ENCODE measurements around the gene PDIA4. TPM values are rescaled to one million over a fixed set of nuclear protein-coding genes. Genes with fewer than 3 reads are reported as not detected.
A peak's percentile ranks its signal among the peaks of the same experiment; 100 is the strongest.

PDIA4 gene
- total RNA-seq, 1 donor from 2014 or later, result 307 TPM

DNA sequence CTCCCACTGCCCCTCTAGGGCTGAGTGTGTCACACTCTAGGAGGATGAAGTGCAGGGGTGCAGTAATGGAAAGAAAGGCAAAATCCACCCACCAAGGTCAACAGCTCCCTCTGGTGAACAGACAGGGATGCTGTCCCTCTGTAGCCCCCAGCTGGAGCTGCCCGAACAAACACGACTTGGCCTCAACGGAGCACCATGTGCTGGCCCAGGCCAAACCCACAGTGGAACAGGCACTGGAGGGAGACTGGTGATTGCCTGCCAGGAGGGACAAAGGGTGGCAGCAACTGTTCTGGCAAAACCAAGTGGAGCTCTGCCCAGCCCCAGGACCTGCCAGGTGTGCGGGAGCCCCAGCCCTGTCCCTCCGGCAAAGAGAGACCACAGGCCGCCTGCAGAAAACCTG is 20.7 kb downstream of the PDIA4 start:
- no peak overlapping the region for H3K4me3 ChIP-seq (ENCODE audit: low read depth, low read length)
- no peak for DNase-seq (ENCODE audit: low read depth)
- TF ChIP-seq, protein P1, sequence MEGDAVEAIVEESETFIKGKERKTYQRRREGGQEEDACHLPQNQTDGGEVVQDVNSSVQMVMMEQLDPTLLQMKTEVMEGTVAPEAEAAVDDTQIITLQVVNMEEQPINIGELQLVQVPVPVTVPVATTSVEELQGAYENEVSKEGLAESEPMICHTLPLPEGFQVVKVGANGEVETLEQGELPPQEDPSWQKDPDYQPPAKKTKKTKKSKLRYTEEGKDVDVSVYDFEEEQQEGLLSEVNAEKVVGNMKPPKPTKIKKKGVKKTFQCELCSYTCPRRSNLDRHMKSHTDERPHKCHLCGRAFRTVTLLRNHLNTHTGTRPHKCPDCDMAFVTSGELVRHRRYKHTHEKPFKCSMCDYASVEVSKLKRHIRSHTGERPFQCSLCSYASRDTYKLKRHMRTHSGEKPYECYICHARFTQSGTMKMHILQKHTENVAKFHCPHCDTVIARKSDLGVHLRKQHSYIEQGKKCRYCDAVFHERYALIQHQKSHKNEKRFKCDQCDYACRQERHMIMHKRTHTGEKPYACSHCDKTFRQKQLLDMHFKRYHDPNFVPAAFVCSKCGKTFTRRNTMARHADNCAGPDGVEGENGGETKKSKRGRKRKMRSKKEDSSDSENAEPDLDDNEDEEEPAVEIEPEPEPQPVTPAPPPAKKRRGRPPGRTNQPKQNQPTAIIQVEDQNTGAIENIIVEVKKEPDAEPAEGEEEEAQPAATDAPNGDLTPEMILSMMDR (conservative IDR thresholded peaks at IDR 0.05; ENCODE audit: low read depth, low read length), result peak; percentile 23

DNA sequence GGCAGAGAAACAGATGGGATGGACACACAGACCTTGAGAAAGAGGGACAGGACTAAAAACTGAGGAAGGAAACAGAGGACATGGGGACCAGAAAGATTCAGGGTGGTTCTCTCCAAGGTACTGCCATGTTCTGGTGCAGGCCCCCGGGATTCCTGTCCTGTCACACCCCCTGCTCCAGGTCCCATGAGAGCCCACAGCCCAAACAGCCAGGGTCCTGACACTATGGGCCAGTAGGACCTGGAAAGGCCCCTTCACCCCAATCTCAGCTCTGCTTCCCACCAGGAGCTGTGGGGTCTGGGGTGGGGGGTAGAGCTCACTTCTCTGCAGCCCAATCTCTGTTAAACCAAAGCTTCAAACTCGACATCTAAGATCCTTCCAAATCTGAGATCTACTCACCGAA is 21.2 kb downstream of the PDIA4 start:
- H3K4me3 ChIP-seq (ENCODE audit: low read depth, low read length), result no peak overlapping the region
- DNase-seq (ENCODE audit: low read depth), result no peak
- TF ChIP-seq, protein P1 (conservative IDR thresholded peaks at IDR 0.05; ENCODE audit: low read depth, low read length), result no peak

DNA sequence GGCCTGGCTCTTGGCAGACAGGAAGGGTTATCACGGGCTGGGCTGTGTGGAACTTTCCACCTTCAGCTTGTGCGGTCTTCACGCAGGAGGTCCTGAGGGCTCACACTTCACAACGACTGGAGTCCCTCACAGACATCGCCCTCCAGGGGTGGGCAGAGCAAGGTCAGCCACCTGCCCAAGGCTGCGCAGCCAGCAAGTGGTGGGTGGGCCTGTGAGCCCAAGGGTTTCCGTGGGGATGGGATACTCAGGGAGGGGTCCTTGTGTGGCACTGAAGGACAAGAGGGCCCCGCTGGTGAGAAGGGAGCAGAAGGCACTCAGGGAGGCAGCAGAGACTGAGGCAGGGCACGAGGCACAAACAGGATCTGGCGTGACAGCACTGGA is 22.0 kb downstream of the PDIA4 start:
- no peak for DNase-seq (ENCODE audit: low read depth)
- TF ChIP-seq, protein P1 (conservative IDR thresholded peaks at IDR 0.05; ENCODE audit: low read depth, low read length), result no peak
- H3K4me3 ChIP-seq (ENCODE audit: low read depth, low read length), result no peak overlapping the region

DNA sequence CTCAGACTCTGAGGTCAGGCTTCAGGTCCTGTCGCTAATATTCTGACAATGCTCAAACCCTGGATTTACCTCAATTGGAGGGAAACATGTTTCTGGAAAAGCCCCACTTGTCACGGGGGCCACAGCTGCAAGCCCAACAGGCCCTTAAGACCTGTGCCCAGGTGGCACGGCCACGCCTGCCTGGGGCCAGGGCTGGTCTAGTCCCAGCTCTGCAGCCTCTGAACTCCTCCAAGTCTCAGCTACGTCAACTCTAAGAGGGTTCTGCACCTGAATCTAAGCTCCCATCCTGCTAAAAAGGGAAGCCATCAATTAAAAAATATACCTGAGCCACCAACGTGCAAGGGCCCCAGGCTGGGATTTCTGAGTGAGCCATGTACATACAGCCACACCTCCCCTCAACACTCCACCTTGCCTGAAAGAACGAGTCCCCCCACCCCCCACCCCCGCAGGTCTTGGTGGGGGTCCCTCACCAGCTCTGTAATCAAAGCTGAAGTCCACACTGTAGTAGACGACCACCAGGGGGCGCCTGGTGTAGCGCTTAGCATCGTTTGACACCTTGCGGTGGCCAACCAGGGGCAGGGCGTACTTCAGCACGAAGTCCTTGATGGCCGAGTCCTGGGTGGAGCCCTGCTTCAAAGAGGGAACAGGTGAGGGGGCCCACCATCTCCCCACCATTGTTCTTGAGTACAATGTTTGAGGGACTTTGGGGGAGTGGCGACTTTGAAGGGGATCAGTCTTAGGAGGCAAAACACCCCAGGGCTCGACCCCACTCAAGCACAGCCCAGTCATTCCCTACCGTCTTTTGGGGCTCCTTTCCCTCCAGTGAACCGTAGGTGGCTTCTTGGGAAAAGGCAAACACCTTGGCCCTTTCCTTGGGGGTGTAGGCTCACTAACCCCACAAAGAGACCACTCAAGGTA is 22.6 kb downstream of the PDIA4 start:
- no peak overlapping the region for H3K4me3 ChIP-seq (ENCODE audit: low read depth, low read length)
- TF ChIP-seq, protein P1 (conservative IDR thresholded peaks at IDR 0.05; ENCODE audit: low read depth, low read length), result peak; percentile 80
- DNase-seq (ENCODE audit: low read depth), result no peak

DNA sequence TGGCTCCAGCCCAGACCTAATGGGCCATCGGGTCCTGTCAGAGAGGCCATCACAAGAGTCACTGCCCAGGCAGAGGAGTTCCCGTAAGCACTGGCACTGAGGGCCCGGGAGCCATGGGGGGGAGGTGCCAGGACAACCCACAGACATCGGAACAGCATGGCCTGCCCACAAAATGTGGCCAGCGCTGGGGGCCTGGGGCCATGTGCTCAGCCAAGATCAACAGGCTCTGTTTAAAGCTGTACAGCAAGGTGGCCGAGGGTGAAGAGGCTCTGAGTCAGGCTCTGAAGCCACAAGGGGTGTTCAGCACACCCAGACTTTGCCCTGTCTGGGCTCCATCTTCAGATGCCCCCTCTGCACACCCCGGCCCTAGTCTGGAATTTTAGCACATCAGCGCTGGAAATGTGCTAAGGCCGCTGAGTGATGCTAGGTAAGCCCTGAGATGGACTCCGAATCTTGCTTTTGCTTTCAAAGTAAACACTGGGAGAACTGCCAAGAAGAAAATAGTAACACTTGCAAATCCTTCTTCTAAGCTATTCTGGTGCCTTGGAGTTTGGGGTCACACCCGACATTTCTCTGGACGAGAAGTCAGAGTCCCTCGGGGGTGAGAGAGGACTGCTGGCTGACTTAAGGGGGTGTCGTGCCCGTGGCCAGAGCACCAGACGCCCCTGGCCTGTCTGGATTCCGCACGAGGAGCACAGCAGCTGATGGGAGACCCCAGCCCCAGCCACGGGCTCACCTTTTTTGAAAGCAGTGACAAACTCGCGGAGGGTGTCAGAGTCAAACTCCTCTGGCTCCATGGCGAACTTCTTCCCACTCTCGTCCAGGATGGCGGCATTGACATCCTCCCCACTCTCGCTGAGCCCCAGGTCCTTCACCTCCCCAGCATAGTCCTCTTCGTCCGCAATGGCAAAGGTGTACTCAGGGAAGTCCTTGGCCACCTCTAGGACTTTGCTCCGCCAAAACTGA is 23.6 kb downstream of the PDIA4 start:
- DNase-seq (ENCODE audit: low read depth), result no peak
- H3K4me3 ChIP-seq (ENCODE audit: low read depth, low read length), result no peak overlapping the region
- TF ChIP-seq, protein P1 (conservative IDR thresholded peaks at IDR 0.05; ENCODE audit: low read depth, low read length), result no peak

DNA sequence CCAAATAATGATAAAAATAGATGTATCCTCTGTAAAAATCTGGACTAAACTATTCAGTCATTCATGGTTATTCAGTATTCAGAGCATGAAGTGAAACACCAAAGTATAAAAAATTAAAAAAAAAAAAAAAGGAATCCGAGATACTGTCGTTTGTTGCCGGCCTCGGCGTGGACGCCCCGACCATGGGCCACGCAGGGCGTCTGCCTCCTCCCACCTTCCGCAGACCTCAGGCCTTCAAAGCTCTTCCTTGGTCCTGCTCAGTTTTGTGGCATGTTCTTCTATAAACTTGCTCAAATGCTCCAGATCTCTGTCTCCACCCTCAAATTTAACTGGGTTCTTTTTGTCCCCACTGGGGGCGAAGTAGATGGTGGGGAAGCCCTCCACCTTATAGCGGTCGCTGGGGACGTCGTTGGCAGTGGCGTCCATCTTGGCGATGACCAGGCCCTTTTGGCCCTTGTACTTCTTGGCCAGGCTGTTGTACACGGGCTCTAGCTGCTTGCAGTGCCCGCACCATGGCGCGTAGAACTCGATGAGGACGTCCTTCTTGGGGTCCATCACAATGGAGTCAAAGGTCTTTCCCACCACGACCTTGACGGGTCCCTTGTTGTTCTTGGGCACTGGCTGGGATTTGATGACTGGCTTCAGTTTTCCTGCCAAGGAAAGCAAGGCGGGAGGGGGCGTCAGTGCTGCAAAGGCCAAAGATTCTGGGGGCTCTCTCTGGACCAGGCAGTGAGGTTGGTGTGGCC is 24.6 kb downstream of the PDIA4 start:
- DNase-seq (ENCODE audit: low read depth), result no peak
- TF ChIP-seq, protein P1 (conservative IDR thresholded peaks at IDR 0.05; ENCODE audit: low read depth, low read length), result no peak
- no peak overlapping the region for H3K4me3 ChIP-seq (ENCODE audit: low read depth, low read length)
